ENCODE data around the gene ZBTB21.

Gene ZBTB21

GRCh38 chr21:42040411-42041180, 30.4 kb upstream of the ZBTB21 start:
- DNase-seq (ENCODE audit: low read depth, low spot score): no peak

DNA sequence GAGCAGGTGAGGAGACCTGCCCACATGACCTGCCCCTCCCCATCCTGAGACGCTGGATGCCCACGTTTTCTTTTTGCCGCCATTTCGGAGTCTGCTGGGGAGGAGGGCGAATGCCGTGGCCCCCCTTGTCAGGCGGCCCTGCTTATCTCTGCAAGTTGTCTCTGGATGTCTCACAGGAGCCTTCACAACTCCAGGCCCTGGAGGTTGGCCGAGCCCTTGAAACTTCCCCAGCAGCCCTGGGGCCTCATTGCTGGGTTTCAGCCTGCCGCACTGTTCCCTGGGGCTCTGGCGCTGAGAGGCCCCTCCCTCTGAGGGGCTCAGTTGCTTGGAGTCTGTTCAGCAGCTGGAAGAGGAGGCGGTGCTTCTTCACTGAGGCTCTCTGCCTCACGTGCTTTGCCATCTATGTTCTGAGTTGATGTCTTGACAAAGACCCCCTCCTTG, 29.8 kb upstream of the ZBTB21 start:
- DNase-seq (ENCODE audit: low read depth, low spot score): no peak

GRCh38 chr21:42039470-42039901, 29.3 kb upstream of the ZBTB21 start:
- DNase-seq (ENCODE audit: low read depth, low spot score): no peak

DNA sequence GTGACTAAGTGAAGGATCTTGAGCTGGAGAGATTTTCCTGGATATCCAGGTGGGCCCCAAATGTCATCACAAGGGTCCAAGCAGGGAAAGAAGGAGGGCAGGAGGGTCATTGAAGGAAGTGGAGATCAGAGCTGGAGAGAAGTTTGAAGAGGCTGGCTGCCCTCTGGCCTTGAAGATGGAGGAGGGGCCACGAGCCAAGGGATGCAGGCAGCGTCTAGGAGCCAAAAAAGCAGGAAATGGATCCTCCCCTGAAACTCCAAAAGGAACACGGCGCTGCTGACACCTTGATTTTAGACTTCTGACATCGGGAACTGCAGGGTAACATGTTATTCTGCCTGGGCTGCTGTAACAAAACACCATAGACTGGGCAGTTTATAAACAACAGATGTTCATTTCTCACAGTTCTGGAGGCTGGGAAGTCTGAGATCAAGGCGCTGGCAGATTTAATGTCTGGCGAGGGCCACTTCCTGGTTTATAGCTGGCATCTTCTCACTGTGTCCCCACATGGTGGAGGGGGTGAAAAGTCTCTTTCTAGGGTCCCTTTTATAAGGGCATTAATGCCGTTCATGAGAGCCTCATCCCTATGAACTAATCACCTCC, 28.8 kb upstream of the ZBTB21 start:
- no peak for DNase-seq (ENCODE audit: low read depth, low spot score)

GRCh38 chr21:42038393-42038792, 28.2 kb upstream of the ZBTB21 start:
- no peak for DNase-seq (ENCODE audit: low read depth, low spot score)

GRCh38 chr21:42037943-42038342, 27.8 kb upstream of the ZBTB21 start:
- no peak for DNase-seq (ENCODE audit: low read depth, low spot score)

DNA sequence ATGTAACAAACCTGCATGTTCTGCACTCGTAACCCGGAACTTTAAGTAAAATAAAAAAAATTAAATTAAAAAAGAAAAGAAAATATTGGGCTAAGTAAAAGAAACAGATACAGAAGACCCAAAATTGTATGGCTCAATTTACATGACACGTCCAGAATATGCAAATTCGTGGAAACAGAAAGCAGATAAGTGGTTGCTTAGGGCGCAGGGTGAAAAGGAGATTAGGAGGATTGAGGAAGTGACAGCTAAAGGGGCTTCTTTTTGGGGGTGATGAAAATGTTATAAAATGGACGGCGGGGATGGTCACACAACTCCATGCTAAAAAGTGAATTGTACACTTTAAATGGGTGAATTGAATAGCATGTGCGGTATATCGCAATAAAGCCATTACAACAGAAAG, 27.4 kb upstream of the ZBTB21 start:
- DNase-seq (ENCODE audit: low read depth, low spot score): no peak

- no peak for DNase-seq (ENCODE audit: low read depth, low spot score)
These were observed 26.2 kb upstream of the ZBTB21 start for GRCh38 chr21:42036313-42036712.

- DNase-seq (ENCODE audit: low read depth, low spot score): no peak
These were observed 22.8 kb upstream of the ZBTB21 start for GRCh38 chr21:42032968-42033367.

- no peak for DNase-seq (ENCODE audit: low read depth, low spot score)
These were observed 22.1 kb upstream of the ZBTB21 start for GRCh38 chr21:42032266-42032665.

- DNase-seq (ENCODE audit: low read depth, low spot score): no peak
These were observed 21.7 kb upstream of the ZBTB21 start for GRCh38 chr21:42031816-42032215.

GRCh38 chr21:42031241-42031640, 21.1 kb upstream of the ZBTB21 start:
- DNase-seq (ENCODE audit: low read depth, low spot score): no peak

DNA sequence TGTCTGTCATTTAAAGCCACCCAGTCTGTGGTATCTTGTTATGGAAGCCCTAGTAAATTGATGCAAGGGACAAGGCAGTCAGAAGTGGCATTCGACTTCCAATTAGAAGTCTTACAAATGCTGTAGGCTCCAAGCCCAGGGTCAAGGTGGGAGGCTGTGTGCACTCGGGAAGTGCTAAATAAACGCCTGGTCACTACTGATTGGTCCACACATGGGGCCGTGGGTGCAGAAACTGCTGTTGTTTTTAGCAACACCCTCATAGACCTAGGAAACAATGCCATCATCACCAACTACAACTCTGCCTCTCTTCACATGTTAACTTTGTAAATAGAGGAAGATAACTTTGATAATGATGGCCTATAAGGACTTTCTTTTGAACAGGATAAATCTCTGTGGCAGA, 20.2 kb upstream of the ZBTB21 start:
- no peak for DNase-seq (ENCODE audit: low read depth, low spot score)

- no peak for DNase-seq (ENCODE audit: low read depth, low spot score)
These were observed 18.7 kb upstream of the ZBTB21 start for GRCh38 chr21:42028766-42029425.

DNA sequence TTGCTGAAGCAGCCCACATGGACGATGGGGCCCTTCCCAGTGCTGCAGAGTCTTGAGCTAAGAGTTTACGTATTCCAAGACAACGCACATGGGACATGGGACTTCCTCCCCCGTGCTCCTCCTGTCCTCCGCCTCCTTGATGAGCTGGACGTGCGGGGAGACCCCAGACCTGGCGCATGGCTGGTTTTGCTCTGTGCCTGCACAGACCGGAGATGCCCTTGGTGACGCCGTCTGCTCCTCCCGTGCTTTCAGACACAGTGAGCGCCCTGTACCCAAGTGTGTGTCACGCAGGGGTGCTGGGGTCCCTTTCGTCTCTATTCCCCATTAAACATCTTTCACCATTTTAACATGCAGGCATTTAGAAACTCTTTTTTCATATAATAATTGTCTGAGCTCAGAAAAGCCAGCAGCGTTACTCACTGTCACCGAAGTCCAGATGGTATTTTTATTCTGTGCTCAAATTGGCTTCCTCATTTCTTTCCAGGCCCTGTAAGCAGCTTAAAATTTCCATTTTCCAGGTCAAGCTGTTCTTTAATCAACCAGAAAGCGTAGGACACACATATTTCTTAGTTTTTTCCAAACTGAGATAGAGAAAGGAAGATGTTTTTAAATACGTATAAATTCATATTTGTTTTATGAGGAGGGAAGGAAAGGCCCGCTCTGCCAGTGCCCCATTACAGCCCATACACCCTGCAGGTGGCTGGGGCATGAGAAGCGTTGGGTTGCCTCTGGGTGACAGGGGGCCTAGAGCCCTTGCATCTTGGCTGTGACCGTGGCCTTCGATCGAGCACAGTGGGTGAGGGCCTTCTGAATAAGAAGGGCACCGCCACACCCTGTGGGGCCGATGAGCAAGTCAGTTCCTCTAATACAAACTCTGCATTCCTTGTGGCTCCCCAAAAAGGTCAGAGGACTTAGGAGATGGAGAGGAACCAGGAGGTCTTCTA, 17.9 kb upstream of the ZBTB21 start:
- no peak for DNase-seq (ENCODE audit: low read depth, low spot score)

GRCh38 chr21:42027085-42027821, 17.1 kb upstream of the ZBTB21 start:
- no peak for DNase-seq (ENCODE audit: low read depth, low spot score)

DNA sequence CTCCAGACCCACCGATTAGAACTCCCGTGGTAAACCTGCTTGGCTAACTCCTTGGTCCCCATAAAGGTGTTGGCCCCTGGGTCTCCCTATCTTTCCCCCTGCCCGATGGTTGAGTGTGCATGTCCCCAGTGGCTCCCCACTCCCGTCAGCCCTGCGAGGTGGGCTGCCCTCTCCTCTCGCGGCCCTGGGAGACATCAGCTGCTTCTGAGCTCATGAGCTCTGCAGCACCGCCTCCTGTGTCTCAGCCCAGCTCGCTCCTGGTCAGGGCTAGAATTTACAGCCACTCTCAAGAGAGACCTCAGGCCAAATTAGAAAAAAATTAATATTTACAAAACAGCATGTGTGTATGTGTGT, 15.9 kb upstream of the ZBTB21 start:
- no peak for DNase-seq (ENCODE audit: low read depth, low spot score)

- no peak for DNase-seq (ENCODE audit: low read depth, low spot score)
These were observed 15.4 kb upstream of the ZBTB21 start for GRCh38 chr21:42025376-42026081.

DNA sequence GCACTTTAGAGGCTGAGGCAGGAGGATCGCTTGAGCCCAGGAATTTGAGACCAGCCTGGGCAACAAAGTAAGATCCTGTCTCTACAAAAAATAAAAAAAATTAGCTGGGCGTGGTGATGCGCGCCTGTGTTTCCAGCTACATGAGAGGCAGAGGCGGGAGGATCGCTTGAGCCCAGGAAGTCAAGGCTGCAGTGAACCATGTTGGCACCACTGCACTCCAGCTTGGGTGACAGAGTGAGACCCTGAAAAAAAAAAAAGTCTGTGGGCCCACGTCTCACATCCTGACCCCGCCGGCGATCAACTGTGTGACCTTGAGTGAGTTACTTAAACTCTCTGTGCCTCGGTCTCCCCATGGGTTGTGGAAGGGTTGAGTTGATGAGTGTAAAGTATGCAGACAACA, 12.7 kb upstream of the ZBTB21 start:
- no peak for DNase-seq (ENCODE audit: low read depth, low spot score)

GRCh38 chr21:42022091-42022430, 11.9 kb upstream of the ZBTB21 start:
- DNase-seq (ENCODE audit: low read depth, low spot score): no peak
